ENCODE data around the gene PPARG.
"Not testable (repeated sequence)": the region's sequence is repeated elsewhere in the genome, so short reads cannot be mapped to it uniquely, and the experiment has no call there.

The PPARG gene

GRCh38 chr3:12285003-12285555 is 3.8 kb upstream of the PPARG start:
- no peak for DNase-seq
- Histone ChIP-seq H4K20me1 (ENCODE audit: insufficient read depth, low read length) (no peaks in the 10 kb centered on the region), H3K27me3 (replicated peaks; ENCODE audit: insufficient read depth, low read length) (peaks cover 4% of the 10 kb centered on the region; the same call in 1 of the 2 replicates)

GRCh38 chr3:12285779-12286178 is 3.1 kb upstream of the PPARG start:
- H3K27me3 ChIP-seq (replicated peaks; ENCODE audit: insufficient read depth, low read length); H3K4me1 ChIP-seq (ENCODE audit: low read length); H4K20me1 ChIP-seq (ENCODE audit: insufficient read depth, low read length); H3K27ac ChIP-seq (ENCODE audit: low read length); DNase-seq; H3K9me2 ChIP-seq (replicated peaks; ENCODE audit: insufficient read depth, low read length); H2AFZ ChIP-seq (ENCODE audit: low read length); H3K9ac ChIP-seq (ENCODE audit: low read length); H3K36me3 ChIP-seq (replicated peaks; ENCODE audit: insufficient read depth, low read length); H3K4me3 ChIP-seq (ENCODE audit: low read length); H3F3A ChIP-seq (ENCODE audit: insufficient read depth, low read length); H3K9me3 ChIP-seq (replicated peaks; ENCODE audit: insufficient read depth, low read length); H3K4me2 ChIP-seq (ENCODE audit: low read depth, low read length); H3K79me2 ChIP-seq (ENCODE audit: low read length): not testable (repeated sequence)

More at GRCh38 chr3:12285003-12285555, 3.8 kb upstream of the PPARG start:
- H3F3A ChIP-seq (ENCODE audit: insufficient read depth, low read length): no peaks in the 10 kb centered on the region
- no peak for TF ChIP-seq EZH2 (optimal IDR thresholded peaks at IDR 0.05; ENCODE audit: low read depth, low read length)
- TF ChIP-seq EZH2phosphoT487 (IDR thresholded peaks at IDR 0.05; ENCODE audit: low read length): no peak
- TF ChIP-seq CTCF (IDR thresholded peaks at IDR 0.05; ENCODE audit: low read length): no peak
- no peak overlapping the region for H3K4me3 ChIP-seq (ENCODE audit: low read length)
- no peaks in the 10 kb centered on the region for H3K36me3 ChIP-seq (replicated peaks; ENCODE audit: insufficient read depth, low read length)
- H3K9me2 ChIP-seq (replicated peaks; ENCODE audit: insufficient read depth, low read length): no peaks in the 10 kb centered on the region
- no peak overlapping the region for H2AFZ ChIP-seq (ENCODE audit: low read length)
- no peak overlapping the region for H3K9ac ChIP-seq (ENCODE audit: low read length)
- H3K27ac ChIP-seq (ENCODE audit: low read length): no peak overlapping the region
- no peaks in the 10 kb centered on the region for H3K79me2 ChIP-seq (ENCODE audit: low read length)
- H3K9me3 ChIP-seq (replicated peaks; ENCODE audit: insufficient read depth, low read length): no peaks in the 10 kb centered on the region
- H3K4me1 ChIP-seq (ENCODE audit: low read length): no peaks in the 10 kb centered on the region
- H3K4me2 ChIP-seq (ENCODE audit: low read depth, low read length): no peak overlapping the region

- no peaks in the 10 kb centered on the region for H3K9me3 ChIP-seq (replicated peaks; ENCODE audit: insufficient read depth, low read length)
- H3K4me1 ChIP-seq (ENCODE audit: low read length): no peaks in the 10 kb centered on the region
- H3K27ac ChIP-seq (ENCODE audit: low read length): no peak overlapping the region
- no peaks in the 10 kb centered on the region for H3K79me2 ChIP-seq (ENCODE audit: low read length)
- H3K4me2 ChIP-seq (ENCODE audit: low read depth, low read length): no peak overlapping the region
- H3K27me3 ChIP-seq (replicated peaks; ENCODE audit: insufficient read depth, low read length): peaks cover 4% of the 10 kb centered on the region; the same call in 1 of the 2 replicates
- no peaks in the 10 kb centered on the region for H3K9me2 ChIP-seq (replicated peaks; ENCODE audit: insufficient read depth, low read length)
- no peak overlapping the region for H3K9ac ChIP-seq (ENCODE audit: low read length)
- TF ChIP-seq CTCF (IDR thresholded peaks at IDR 0.05; ENCODE audit: low read length): no peak
- TF ChIP-seq EZH2phosphoT487 (IDR thresholded peaks at IDR 0.05; ENCODE audit: low read length): no peak
- TF ChIP-seq EZH2 (optimal IDR thresholded peaks at IDR 0.05; ENCODE audit: low read depth, low read length): no peak
- H3K4me3 ChIP-seq (ENCODE audit: low read length): no peak overlapping the region
- H2AFZ ChIP-seq (ENCODE audit: low read length): no peak overlapping the region
- no peaks in the 10 kb centered on the region for H3K36me3 ChIP-seq (replicated peaks; ENCODE audit: insufficient read depth, low read length)
- H4K20me1 ChIP-seq (ENCODE audit: insufficient read depth, low read length): no peaks in the 10 kb centered on the region
- H3F3A ChIP-seq (ENCODE audit: insufficient read depth, low read length): no peaks in the 10 kb centered on the region
- no peak for DNase-seq
These were observed 2.4 kb upstream of the PPARG start for GRCh38 chr3:12286504-12286903.

GRCh38 chr3:12286927-12287726 is 1.7 kb upstream of the PPARG start:
- no peaks in the 10 kb centered on the region for H3F3A ChIP-seq (ENCODE audit: insufficient read depth, low read length)
- H3K27ac ChIP-seq (ENCODE audit: low read length): no peak overlapping the region
- no peaks in the 10 kb centered on the region for H4K20me1 ChIP-seq (ENCODE audit: insufficient read depth, low read length)
- H3K4me1 ChIP-seq (ENCODE audit: low read length): no peaks in the 10 kb centered on the region
- peak overlapping the region; percentile 27; the same call in 1 of the 2 replicates for H2AFZ ChIP-seq (ENCODE audit: low read length)
- peak overlapping the region; percentile 37; the same call in 1 of the 2 replicates for H3K4me2 ChIP-seq (ENCODE audit: low read depth, low read length)
- peak overlapping the region; percentile 46 for H3K4me3 ChIP-seq (ENCODE audit: low read length)
- no peaks in the 10 kb centered on the region for H3K79me2 ChIP-seq (ENCODE audit: low read length)
- H3K36me3 ChIP-seq (replicated peaks; ENCODE audit: insufficient read depth, low read length): no peaks in the 10 kb centered on the region
- TF ChIP-seq CTCF (IDR thresholded peaks at IDR 0.05; ENCODE audit: low read length) (no peak), EZH2 (optimal IDR thresholded peaks at IDR 0.05; ENCODE audit: low read depth, low read length) (no peak), EZH2phosphoT487 (IDR thresholded peaks at IDR 0.05; ENCODE audit: low read length) (no peak)
- H3K9ac ChIP-seq (ENCODE audit: low read length): no peak overlapping the region
- no peaks in the 10 kb centered on the region for H3K9me2 ChIP-seq (replicated peaks; ENCODE audit: insufficient read depth, low read length)
- peaks cover 4% of the 10 kb centered on the region; the same call in 1 of the 2 replicates for H3K27me3 ChIP-seq (replicated peaks; ENCODE audit: insufficient read depth, low read length)
- H3K9me3 ChIP-seq (replicated peaks; ENCODE audit: insufficient read depth, low read length): no peaks in the 10 kb centered on the region
- DNase-seq: no peak

Measured in MM.1S (cell line).